GF-D8 (cell line): Measurements from ENCODE around the gene HEXIM2.

Experiments
- DNase-seq: peaks from one replicate; lab custom pipeline; 2025; lab: John Stamatoyannopoulos, UW

Gene HEXIM2

DNA sequence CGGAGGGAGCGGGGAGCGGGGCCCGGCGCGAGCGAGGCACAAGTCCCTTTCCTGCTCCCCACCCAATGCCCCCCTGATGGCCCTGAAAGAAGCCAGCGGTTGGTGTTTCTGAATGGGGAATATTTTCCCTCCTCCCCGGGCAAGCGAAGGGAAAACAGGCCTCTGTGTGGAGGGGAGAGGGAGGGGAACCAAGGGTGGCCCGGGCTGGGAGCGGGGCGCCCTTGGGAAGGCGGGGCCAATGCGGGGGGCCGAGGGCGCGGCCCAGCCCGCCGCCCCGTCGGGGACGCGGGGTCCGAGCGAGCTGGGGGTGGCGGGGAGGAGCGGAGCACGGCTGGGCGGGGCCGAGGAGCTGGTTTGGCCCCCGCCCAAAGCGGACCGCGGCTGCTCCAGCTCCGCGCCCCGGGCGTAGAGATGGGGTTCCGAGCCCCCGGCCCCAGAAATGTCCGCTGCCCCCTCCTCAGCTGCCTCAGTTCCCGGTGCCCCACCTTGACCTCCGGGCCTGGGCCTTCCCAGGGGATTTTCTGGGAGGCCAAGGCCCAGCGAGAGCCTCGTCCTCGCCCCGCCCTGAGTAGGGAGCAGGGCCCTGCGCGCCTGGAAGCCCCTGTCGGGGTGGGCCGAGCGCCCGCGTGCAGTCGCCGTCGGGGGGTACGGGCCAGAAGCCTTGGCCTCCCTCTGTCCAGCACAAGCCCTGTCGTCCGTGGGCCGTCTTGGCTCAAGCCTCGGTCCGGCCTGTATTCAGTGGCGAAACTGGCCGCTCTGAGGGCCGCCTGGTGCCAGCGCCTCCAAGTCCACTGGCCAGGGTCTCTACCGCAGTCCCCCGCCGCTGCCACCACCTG is 17.3 kb upstream of the HEXIM2 start:
- no peak for DNase-seq

DNA sequence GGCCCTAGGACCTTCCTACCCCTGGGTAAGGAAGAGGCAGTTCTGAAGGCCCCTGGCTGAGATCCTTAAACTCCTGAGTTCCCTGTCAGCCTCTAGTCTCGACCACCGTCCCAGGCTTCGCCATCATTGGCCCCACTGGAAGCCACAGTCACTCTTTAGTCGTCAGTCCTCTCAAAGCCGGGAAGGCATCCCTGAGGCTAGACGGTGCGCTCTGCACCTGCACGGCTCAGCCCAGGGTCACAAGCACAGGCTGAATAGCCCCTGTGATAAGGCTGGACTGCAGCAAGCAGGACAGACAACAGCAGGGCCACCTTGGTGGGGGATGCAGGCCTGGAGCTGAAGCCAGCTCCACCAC is 16.7 kb upstream of the HEXIM2 start:
- no peak for DNase-seq

DNA sequence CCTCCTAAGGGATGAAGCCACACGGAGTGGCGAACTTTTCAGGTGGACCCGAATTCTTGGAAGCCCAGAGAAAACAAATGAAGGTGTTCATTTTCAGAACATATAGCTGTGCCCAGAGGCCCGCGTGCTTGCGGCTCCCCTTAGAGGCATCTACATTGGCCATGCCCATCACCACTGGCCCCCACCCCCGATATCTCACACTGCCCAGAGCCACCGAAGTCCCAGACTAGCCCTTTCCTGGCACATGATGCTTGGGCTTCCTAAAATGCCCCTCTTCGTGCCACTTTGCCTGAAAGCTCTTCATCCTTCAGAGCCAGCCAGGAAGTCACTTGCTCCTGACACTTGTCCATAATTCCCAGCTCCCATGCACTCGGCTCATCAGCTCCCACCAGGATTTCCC is 15.5 kb upstream of the HEXIM2 start:
- DNase-seq = no peak

DNA sequence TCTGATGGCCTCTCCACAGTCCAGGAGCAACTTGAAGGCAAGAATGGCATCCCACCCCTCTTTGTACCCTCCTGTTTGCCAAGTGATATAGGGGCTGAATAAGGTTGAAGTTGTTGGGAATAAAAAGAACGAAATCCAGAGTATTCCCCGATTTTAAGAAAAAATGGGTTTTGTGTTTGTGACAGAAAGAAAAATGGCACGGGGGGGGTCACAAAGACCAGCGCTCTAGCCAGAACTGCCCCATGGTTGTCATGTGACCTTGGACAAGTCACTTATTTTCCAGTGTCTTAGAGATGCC is 15.1 kb upstream of the HEXIM2 start:
- no peak for DNase-seq

DNA sequence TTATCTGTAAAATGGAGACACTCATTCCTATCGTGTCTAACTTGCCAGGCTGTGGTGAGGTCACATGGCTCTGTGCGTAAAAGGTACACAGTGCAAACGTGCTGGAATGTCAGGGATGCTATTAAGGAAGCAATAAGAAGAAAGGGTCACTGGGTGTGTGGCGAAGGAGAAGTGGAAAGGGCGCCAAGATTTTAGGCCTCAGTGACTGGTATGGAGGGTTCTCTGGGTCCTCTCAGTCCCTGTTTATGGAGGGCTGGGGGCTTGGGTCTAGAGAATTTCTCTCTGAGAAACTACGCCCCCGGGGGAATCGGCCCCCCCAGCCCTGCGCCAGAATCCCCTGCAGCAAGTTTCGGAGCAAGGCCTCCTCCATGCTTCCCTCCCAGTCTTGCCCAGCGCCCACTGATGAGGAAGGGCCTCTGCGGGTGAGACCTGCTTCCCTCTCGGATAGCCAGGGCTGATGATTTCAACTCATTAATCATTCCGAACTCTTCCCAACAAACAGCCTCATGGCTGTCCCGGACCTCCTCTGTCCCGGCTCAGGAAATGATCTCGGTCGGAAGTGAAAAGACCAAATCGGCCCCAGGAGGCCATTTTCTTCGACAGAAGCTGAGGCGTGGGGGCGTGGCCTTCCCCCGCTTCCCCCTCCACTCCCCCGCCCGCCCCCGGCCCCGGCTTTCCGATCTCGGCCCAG is 14.6 kb upstream of the HEXIM2 start:
- peak; percentile 70 for DNase-seq

DNA sequence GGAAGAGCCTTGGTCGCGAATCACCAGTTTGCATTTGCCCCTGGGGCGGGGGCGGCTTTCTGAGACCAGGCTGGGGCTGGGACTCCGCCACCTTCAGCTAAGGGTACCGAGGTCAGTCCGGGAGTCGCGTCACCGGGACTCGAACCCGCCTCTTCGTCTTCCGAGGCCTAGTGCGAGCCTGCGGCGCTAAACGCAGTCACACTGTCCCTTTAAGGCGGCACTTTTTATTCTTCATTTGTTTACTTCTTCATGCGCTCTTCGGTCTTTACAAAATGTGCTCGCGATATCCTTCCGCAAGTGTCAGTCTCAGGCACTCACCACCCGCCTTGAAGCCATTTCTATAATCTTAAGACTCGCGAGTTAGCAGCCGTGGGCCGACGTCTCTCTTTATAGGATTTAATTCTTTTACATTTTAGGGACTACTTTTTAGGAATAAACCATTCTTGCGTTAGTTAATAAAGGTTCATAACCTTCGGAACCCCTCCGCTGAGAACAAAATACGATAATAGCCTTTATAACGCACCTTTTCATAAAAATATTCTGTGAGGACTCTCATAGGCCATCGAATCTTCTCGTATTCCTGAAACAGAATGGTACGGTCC is 14.0 kb upstream of the HEXIM2 start:
- DNase-seq = peak; percentile 91

DNA sequence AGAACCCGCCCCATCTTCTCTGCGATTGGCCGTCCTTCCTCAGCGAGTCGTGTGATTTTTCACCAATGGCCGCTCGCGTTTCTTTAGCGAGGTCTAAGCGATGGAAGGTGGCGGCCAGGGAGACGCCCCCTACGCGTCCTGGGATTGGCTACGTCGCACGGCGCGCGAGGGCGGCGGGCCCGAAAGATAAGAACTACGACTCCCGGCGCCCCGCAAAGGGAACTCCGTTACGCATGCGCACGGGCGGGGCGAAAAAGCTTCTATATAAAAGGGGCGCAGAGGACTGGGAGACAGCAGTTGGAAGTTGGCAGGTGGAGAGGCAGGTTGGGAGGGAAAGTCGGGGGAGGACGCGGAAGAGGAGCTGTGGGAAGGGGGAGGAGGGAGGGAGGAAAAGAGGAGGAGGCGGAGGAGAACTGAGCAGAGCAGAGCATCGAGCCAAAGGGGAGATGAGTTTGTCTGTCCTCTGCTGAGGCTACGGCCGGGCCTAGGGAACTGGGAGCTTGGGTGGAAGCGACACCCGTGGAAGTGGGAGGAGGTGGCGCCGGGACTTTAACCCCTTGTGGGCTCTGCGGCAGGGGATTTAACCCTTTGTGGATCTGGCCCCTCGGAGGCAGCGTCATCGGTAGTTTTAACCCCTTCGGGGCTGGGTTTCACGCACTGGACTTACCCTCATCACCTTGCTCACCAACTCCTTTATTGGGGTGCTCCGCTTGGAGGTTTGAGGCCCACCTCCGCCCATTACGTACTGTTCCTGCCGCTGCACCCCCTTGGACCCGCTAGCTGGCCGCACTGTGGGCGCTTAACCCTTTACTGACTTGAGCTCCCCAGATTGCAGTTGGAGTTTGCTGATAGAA is 13.3 kb upstream of the HEXIM2 start, which contains the start of gene HEXIM1:
Gene HEXIM1 (plus strand): TSS at position 293 of the 854 bp plus-strand sequence. CDS start 716 bp downstream, outside the sequence.
- peak; percentile 97 for DNase-seq

DNA sequence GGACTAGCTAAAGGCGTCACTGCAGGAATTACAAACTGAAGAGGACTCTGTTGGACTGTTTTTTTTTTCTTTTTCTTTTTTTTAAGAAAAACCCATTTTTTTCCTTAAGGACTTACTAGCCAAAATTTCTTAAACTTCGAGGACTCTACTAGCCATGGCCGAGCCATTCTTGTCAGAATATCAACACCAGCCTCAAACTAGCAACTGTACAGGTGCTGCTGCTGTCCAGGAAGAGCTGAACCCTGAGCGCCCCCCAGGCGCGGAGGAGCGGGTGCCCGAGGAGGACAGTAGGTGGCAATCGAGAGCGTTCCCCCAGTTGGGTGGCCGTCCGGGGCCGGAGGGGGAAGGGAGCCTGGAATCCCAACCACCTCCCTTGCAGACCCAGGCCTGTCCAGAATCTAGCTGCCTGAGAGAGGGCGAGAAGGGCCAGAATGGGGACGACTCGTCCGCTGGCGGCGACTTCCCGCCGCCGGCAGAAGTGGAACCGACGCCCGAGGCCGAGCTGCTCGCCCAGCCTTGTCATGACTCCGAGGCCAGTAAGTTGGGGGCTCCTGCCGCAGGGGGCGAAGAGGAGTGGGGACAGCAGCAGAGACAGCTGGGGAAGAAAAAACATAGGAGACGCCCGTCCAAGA is 12.5 kb upstream of the HEXIM2 start:
- peak; percentile 52 for DNase-seq

DNA sequence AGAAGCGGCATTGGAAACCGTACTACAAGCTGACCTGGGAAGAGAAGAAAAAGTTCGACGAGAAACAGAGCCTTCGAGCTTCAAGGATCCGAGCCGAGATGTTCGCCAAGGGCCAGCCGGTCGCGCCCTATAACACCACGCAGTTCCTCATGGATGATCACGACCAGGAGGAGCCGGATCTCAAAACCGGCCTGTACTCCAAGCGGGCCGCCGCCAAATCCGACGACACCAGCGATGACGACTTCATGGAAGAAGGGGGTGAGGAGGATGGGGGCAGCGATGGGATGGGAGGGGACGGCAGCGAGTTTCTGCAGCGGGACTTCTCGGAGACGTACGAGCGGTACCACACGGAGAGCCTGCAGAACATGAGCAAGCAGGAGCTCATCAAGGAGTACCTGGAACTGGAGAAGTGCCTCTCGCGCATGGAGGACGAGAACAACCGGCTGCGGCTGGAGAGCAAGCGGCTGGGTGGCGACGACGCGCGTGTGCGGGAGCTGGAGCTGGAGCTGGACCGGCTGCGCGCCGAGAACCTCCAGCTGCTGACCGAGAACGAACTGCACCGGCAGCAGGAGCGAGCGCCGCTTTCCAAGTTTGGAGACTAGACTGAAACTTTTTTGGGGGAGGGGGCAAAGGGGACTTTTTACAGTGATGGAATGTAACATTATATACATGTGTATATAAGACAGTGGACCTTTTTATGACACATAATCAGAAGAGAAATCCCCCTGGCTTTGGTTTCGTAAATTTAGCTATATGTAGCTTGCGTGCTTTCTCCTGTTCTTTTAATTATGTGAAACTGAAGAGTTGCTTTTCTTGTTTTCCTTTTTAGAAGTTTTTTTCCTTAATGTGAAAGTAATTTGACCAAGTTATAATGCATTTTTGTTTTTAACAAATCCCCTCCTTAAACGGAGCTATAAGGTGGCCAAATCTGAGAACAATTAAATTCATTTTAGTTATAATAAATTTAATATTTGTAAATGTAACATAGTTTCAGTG is 11.7 kb upstream of the HEXIM2 start:
- peak; percentile 52 for DNase-seq

DNA sequence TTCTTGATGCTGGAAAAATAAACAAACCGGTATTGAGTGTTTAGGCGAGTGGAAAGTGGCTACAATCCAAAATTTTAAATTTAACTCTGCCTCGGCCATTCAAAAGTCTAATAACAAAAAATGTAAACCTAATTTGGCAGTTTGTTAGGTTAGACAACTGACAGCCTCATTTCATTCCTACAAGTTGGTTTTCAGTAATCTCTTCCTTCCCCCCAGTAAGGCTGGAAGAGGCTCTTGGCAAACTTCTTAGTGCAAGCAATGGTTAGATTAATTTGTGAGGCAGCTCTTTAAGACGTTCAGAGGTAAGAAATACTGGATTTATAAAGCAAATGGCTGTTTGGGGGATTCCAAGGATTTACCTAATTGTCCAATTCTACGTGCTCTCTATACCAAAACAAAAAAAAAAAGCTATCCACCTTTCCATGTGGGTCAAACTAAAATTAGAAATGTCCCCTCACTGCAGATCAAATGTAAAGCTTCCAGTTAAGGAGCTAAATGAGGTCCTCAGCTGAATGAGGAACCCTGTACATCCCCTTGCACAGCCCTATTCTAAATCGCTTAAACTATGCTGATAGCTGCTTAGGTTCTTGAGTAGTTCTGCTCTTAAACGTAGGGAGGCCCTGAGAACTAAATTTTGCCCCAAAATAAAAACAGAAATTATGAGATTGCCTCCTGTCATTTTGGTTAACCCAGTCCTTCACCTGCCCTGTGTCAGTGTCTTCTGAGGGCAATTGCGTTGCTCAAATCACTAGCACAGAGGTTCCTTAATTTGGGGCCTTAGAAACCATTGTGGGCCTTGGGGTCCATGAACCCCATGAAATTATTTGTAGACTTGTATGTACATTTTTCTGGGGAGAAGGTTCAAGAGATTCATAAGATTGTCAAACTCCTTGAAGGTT is 10.5 kb upstream of the HEXIM2 start:
- no peak for DNase-seq

DNA sequence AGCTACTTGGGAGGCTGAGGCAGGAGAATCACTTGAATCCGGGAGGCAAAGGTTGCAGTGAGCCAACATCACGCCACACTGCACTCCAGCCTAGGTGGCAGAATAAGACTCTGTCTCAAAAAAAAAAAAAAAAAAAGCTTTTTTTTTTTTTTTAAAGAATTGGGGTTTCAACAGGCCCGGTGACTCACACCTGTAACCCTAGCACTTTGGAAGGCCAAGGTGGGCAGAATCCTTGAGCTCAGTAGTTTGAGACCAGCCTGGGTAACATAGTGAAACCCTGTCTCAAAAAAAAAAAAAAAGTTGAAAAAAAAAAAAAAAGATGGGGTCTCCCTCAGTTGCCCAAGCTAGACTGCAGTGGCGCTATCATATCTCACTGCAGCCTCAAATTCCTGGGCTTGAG is 6.6 kb upstream of the HEXIM2 start:
- no peak for DNase-seq

DNA sequence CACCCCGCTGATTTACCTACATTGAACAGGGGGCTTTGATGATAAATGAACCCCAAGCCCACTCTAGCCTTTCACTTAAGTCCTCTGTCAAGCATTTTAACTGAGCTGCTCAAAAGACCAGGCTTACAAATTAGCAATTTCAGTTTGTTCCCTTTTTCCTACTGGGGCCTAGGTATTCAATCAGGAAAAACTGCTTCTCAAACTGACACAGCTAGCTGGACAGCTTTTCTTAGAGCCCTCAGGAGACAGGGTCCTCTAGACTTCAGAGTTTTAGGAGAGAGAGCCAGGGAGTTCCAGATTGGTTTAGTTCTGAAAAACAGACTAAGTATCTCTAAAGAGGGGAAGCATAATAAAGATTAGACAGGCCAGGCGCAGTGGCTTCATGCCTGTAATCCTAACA is 6.2 kb upstream of the HEXIM2 start:
- DNase-seq = peak; percentile 11

DNA sequence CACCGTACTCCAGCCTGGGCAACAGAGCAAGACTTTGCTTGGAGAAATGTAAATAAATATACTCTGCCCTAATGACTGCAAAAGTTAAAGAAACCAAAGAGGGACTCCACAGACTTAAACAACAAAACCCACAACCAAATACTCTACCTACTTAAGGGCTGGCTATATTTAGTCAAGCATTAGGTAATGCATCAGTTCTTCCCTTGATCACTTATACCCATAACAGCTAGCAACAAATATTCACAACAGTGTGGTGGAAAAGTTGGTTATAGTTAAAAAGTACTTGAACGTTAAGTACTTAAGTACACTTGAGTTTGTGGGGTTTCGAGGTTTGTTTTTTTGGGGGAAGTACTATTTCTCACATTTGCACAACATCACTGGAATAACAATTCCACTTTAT is 5.4 kb upstream of the HEXIM2 start:
- no peak for DNase-seq

DNA sequence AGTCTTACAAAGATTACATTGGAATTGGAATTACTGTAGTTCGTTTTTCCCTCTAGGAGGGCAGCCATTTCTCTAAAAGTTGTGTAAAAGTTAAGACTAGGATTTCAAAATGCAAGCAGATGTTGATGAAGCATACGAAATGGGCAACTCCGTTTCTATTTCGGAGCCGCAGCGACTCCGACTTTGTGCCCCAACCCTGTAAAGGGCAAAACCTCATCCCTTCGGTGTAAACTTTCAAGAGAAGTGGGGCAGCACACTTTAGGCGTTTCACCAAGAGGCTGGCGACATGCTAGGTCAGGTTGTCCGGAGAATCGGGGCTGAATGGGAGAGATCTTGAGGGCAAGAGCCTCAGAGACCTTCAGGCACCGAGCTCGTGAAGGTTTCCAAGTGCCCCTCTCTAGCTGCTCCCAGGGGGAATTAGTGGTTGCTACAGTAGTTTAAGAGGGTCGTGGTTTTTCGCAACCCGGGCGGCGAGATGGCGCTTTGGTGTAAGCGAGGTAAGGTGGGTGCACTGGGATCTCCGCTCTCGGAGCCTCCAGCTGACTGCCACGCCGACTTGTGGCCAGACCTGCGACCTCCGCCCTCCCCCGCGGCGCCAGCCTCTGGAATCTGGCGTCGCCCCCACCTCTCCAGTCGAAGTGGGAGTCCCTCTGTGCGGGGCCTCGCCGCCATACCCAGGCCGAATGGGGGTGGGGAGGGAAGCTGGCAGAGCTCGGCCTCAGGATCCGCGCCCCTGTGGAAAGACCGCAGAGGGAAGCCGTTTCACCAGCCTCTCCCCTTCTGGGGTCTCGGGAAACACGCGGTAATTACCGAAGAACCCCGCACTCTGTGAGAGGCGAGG is 1.0 kb upstream of the HEXIM2 start:
- no peak for DNase-seq

DNA sequence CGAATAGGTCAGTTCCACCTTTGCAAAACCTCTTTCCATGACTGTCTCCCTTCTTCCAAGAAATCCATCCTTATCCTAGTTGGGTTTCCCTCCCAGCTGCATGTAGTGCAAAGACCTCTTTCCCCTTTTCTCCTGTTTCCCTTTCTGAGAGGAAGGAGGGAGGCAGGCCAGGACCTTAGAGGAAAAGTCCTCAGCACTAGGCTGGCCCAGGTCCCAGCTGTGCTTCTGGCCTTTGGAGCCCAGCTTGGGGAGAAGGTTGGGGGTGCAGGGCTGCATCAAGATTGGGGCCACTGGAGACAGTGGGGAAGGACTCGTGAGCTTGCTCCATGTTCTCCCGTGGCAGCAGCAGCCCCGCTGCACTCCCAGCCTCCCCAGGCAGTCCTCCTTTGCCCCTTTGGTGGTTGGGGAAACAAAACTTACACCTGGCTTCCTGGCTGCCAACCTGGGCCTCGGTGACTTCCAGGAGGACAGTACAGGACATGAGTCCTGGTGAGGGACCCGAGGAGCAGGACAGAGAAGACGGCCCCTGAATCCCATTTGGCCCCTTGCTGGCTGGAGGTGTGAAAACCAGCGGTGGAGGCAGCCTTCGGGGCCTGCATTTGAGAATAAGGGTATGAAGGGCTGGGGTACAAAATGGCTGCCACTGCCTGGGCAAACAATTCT is 481 bp downstream of the HEXIM2 start:
- DNase-seq = no peak

DNA sequence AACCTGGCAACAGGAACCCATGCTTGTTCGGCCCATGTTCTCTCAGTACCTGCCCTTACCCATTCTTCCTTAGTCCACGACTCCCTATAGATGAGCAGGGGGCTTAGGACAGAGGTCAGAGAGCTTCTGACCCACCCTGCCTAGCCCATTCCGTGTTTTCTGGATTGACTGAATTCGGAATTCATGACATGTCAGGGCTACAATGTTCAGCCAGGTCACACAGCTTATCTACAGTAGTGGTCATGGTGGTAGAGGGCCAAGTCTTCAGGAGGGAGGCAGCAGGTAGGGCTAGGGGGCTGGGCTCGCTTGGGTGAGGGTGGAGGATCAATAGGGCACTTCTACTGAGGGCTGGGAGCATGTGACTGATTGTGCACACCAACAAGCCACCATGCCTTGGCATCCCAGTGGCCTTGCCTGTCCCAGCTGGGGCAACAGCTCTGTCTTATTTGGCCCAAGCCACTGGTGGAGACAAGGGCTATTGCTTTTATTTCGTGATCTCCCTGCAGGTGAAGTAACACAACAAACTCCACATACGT is 3.1 kb downstream of the HEXIM2 start:
- DNase-seq = no peak

DNA sequence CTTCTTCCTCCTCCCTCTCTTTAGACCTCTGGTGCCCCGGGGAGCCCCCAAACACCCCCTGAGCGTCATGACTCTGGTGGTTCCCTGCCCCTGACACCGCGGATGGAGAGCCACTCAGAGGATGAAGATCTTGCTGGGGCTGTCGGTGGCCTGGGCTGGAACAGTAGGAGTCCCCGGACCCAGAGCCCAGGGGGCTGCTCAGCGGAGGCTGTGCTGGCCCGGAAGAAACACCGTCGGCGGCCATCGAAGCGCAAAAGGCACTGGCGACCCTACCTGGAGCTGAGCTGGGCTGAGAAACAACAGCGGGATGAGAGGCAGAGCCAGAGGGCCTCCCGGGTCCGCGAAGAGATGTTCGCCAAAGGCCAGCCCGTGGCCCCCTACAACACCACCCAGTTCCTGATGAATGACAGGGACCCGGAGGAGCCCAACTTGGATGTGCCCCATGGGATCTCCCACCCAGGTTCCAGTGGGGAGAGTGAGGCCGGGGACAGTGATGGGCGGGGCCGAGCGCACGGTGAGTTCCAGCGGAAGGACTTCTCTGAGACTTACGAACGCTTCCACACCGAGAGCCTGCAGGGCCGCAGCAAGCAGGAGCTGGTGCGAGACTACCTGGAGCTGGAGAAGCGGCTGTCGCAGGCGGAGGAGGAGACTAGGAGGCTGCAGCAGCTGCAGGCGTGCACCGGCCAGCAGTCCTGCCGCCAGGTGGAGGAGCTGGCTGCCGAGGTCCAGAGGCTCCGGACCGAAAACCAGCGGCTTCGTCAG is 7.5 kb downstream of the HEXIM2 start:
- no peak for DNase-seq
